Stimulated activated CD4-positive, alpha-beta T cell treated with anti-CD3 and anti-CD28 coated beads, Interleukin-1b, Interleukin-23, amount 100 ng/mL, for 1 hour (primary cell): ENCODE results near the gene PEPD.

Experiments used
- DNase-seq, 2 donors: peaks; one replicate each; pipeline ENCODE4 v3.0.0-alpha.2; 2020; ENCODE audit warnings: low read depth in 2 of 2

PEPD gene

GRCh38 chr19:33395561-33396550 is 125.7 kb downstream of the PEPD start:
- no peak for DNase-seq

DNA sequence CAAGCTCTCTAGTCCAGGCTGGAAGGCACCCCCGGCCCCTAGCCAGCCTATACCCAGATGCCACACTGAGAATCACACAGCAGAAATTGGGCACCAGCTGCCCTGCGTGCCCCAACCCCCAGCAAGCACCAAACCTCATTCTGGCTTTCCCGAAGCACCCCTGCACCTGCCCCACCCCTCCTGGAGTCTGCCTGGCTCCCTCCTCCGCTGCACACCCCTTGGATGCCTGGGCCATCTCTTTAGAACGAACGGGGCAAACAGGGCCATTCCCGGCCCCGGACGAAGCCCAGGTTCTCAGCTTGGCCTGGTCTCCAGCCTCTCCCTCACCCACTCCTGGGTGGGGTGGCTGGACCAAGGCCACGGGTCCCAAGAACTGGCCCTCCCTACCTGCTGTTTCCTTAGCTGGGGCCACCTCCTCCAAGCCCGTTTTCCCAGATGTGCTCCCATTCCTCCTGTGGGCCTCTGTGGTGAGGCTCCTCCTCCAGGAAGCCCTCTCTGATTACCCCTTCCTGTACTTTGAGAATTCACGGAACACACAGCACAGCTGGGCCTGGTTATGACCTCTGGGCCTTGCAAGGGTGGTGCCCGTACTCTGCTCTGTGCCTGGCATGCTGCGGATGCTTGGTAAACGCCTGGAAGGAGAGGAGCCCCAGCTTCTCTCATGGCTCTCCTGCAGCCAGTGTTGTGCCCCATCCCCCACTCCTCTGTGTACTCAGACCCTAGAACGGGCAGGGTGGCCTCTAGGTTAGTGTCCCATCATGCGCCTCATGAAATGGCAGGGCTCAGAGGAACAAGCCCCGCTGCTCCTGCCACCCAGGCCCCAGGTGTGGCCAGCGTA is 126.6 kb downstream of the PEPD start:
- DNase-seq: no peak

- DNase-seq: no peak
These were observed 127.4 kb downstream of the PEPD start for GRCh38 chr19:33394006-33394722.

GRCh38 chr19:33393286-33394005 is 128.1 kb downstream of the PEPD start:
- no peak for DNase-seq

DNA sequence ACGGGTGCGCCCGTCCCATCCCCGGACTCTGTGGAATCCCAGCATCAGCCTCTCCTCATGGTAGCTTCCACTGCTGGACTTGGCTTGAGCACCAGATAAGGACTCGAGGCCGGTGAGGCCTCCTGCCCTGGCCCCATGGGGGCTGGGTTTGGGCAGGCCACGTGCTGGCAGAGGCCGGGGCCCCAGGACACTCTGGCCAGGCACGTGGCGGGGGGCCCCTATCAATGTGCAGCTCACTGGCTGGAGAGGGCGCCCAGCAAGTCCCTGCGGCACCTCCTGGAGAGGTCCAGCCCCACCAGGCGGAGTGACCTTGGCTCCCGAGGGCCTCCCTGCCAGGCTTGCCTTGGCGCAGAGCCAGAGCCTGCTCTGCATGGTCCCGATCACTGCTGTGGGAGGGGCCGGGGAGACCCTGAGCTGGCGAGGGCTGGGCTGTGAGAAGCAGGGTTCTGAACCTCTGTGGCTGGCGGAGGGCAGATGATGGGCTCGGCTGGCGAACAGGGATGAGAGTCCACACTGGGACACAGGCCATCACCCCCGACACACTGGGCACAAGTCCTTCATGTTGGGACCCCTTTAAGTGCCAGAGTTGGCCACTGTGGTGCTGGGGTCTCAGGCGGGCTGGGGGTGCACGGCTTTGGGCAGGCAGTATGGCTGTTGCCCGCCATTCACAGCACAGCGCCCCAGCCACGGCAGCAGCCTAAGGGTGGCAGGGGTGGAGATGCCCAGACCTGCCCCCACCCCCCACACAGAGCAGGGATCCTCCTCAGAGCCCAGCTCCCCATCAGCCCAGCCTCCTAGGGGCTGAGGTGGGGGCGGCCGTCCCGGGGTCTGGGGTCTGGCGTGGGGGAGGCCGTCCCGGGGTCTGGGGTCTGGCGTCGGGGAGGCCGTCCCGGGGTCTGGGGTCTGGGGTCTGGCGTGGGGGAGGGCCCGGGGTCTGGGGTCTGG is 129.0 kb downstream of the PEPD start:
- no peak for DNase-seq

- no peak for DNase-seq
These were observed 129.9 kb downstream of the PEPD start for GRCh38 chr19:33391631-33392249.

GRCh38 chr19:33390908-33391630 is 130.5 kb downstream of the PEPD start:
- no peak for DNase-seq

GRCh38 chr19:33390101-33390907 is 131.3 kb downstream of the PEPD start:
- DNase-seq: no peak

DNA sequence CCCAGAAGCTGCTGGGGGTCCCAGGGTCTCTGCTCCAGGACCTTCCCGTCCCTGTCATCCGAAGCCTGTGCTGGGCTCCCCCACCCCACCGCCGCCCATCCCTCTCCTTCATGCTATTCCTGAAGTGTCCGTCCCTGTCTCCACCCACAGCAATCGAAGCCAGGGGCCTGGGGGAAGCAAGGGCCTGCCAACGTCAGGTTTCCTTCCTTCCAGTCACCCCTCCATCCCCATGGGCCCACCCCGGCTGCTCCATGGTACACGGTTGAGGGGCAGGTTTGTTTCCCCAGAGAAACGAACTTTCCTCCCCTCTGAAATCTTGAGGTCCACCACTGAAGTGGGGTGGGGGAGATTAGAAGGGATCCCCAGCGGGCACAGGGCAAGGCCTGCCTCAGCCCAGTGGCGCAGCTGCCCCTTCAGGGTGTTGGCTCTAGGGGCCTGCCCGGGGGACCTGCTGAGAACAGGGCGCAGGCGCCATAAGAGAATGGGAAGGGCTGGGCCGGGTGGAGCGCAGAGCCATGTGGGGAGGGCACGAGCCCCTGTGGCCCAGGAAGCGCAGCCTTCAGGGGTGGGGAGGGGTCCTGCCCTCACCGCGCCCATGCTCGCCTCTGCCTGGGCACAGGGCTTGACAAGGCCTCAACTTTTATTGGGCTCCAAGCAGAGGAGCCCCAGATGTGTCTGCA is 132.0 kb downstream of the PEPD start:
- DNase-seq: no peak

- no peak for DNase-seq
These were observed 132.7 kb downstream of the PEPD start for GRCh38 chr19:33388725-33389420.

GRCh38 chr19:33388231-33388724 is 133.3 kb downstream of the PEPD start:
- DNase-seq: no peak

- no peak for DNase-seq
These were observed 134.0 kb downstream of the PEPD start for GRCh38 chr19:33387351-33388230.

DNA sequence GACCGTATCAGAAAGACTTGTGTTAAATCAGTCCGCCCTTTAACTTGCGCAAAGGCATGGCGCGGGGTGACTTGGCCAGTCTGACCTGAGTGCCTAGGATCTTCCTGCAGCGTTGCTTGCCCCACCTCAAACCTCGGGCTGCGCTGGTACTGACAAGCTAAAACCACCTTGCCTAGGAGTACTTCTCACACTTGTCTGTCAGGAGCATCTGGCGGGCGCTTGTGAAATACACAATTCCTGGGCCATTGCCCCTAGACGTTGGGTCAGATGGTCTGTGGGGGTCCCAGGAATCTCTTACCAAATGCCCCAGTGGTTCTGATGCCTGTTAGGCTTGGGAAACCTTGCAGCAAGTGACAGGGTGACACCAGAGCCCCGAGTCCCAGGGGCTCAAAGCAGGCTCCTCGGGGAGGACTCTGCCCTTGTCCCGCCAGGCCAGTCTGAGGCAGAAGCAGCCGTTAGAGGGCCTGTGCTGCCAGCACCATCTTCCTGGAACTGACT is 135.2 kb downstream of the PEPD start:
- no peak for DNase-seq

- no peak for DNase-seq
These were observed 135.6 kb downstream of the PEPD start for GRCh38 chr19:33385956-33386355.

DNA sequence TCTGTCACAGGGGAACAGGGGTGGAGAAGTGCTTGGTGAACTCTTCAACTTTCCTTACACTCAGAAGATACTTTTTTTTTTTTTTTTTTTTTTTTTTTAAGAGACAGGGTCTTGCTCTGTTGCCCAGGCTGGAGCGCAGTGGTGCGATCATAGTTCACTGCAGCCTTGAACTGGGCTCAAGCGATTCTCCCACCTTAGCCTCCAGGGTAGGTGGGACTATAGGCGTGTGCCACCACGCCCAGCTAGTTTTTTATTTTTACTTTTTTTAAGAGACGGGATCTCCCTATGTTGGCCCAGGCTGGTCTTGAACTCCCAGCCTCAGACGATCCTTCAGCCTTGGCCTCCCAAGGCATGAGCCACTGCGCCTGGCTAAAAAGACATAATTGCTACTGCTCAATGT is 136.6 kb downstream of the PEPD start:
- no peak for DNase-seq
